ENCODE results near the gene SSU72. TPM values are rescaled to one million over a fixed set of nuclear protein-coding genes. Genes with fewer than 3 reads are reported as not detected.
A peak's percentile ranks its signal among the peaks of the same experiment; 100 is the strongest.

The SSU72 gene
- total RNA-seq, 4 donors from 2014 or later, result 204 to 294 (median 241) TPM

- intact Hi-C loops (cut with DNase I), result no loop called here
- TF ChIP-seq CTCF (IDR thresholded peaks at IDR 0.05) (peak in 1 of 6 experiments; percentile 16), POLR2A (IDR thresholded peaks at IDR 0.05) (peak; percentile 64 to 88)
- DNase-seq, result peak; percentile 96 to 97
- 0 to 1% methylated on average over 9 to 27 of the region's 107 CpGs for WGBS, 2 donors
- Histone ChIP-seq H3K4me1 (peaks cover 31 to 49% of the 10 kb centered on the region in 2 donors), H3K9me3 (no peaks in the 10 kb centered on the region), H3K36me3 (peaks cover 0 to 10% of the 10 kb centered on the region in 2 donors), H3K27me3 (no peaks in the 10 kb centered on the region), H3K27ac (peak within 1 kb of the TSS; percentile 100), H3K4me3 (replicated peaks in 1 of 3) (peak within 1 kb of the TSS; percentile 50 to 100 (median 91))
These were observed 40.8 kb upstream of the SSU72 start, which contains the start of gene MIB2 for GRCh38 chr1:1615256-1616044. Gene MIB2, plus strand, starts transcription at chr1:1615500. Its CDS starts 7,953 bp downstream, at chr1:1623453.

GRCh38 chr1:1614954-1615255 is 40.2 kb upstream of the SSU72 start:
- no peak for DNase-seq
- Histone ChIP-seq H3K9me3 (no peaks in the 10 kb centered on the region), H3K36me3 (peaks cover 0 to 10% of the 10 kb centered on the region in 2 donors), H3K4me1 (peaks cover 31 to 49% of the 10 kb centered on the region in 2 donors), H3K27me3 (no peaks in the 10 kb centered on the region), H3K27ac (peak overlapping the region; percentile 100), H3K4me3 (replicated peaks in 1 of 3) (peak overlapping the region; percentile 19 to 100 (median 91))
- intact Hi-C loops (cut with DNase I), result no loop called here
- WGBS, 2 donors, result 0% methylated on average over 20 to 23 of the region's 23 CpGs
- TF ChIP-seq POLR2A (IDR thresholded peaks at IDR 0.05) (no peak), CTCF (IDR thresholded peaks at IDR 0.05) (no peak)

DNA sequence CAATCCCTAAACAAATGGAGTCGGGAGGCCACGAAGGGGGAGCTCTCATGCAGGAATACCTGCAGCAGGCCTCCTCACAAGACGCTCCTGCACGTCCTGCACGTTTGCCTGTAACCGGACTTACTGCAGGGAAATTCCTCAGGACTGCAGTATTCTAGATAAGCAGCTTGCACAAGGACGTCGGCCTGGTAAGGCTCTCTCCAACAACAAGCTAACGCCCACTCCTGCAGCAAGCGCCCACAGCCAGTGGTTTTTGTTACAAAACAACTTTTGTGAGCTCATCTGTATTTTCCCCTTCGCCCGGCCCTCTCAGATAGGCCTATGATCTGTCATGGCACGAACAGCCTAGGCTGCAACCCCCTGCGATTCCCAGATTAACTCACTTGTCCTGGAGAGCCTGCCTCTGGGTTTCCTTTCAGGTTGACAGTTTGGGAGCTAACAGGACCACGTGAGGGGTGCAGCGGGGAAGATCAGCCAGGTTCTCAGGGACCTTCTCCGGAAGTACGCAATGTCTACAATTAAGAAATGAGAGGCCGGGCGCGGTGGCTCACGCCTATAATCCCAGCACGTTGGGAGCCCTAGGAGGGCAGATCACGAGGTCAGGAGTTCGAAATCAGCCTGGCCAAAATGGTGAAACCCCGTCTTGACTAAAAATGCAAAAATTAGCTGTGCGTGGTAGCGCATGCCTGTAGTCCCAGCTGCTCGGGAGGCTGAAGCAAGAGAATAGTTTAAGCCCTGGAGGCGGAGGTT is 39.7 kb upstream of the SSU72 start:
- TF ChIP-seq CTCF (IDR thresholded peaks at IDR 0.05), result no peak
- TF ChIP-seq POLR2A (IDR thresholded peaks at IDR 0.05), result peak in 1 of 2 donors; percentile 24
- peak overlapping the region; percentile 100 for H3K27ac ChIP-seq
- 11 to 14% methylated on average over 30 of the region's 30 CpGs for WGBS, 2 donors
- H3K4me1 ChIP-seq, result peaks cover 31 to 49% of the 10 kb centered on the region in 2 donors
- peaks cover 0 to 10% of the 10 kb centered on the region in 2 donors for H3K36me3 ChIP-seq
- no peaks in the 10 kb centered on the region for H3K27me3 ChIP-seq
- intact Hi-C loops (cut with DNase I), result no loop called here
- no peaks in the 10 kb centered on the region for H3K9me3 ChIP-seq
- DNase-seq, result peak; percentile 56 to 69
- peak overlapping the region; percentile 19 to 100 (median 91) for H3K4me3 ChIP-seq (replicated peaks in 1 of 3)

DNA sequence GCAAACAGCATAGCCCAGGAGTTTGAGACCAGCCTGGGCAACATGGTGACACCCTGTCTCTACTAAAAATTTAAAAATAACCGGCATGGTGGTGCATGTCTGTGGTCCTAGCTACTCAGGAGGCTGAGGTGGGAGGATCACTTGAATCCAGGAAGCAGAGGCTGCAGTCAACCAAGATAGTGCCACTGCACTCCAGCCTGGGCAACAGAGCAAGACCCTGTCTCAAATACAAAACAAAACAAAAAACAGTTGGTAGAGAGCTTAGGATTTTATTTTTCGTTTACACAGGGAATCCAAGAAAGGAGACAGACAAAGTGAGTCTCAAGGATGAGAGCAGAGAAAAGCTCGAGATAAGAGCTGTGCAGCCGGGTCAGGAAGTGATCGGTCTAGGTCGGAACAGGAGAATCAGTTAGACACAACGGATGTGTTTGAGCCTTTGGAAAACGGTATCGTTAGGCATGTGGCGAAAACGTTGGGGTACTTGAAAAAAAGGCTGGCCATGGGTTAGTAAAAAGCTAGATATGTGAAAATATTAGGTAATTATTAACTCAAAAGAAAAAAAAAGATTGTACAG is 38.9 kb upstream of the SSU72 start:
- H3K9me3 ChIP-seq, result no peaks in the 10 kb centered on the region
- peaks cover 31 to 49% of the 10 kb centered on the region in 2 donors for H3K4me1 ChIP-seq
- no peak for DNase-seq
- peak overlapping the region in 2 of 3 donors; percentile 7 to 91 for H3K4me3 ChIP-seq (replicated peaks in 1 of 3)
- H3K27me3 ChIP-seq, result no peaks in the 10 kb centered on the region
- no peak for TF ChIP-seq POLR2A (IDR thresholded peaks at IDR 0.05)
- no peak for TF ChIP-seq CTCF (IDR thresholded peaks at IDR 0.05)
- 60 to 61% methylated on average over 11 of the region's 11 CpGs for WGBS, 2 donors
- H3K36me3 ChIP-seq, result peaks cover 0 to 10% of the 10 kb centered on the region in 2 donors
- intact Hi-C loops (cut with DNase I), result no loop called here
- peak overlapping the region; percentile 37 to 100 (median 100) for H3K27ac ChIP-seq
